Stimulated activated CD4-positive, alpha-beta T cell treated with anti-CD3 and anti-CD28 coated beads, Interleukin-1b, Interleukin-23, amount 100 ng/mL, for 48 hours (primary cell): Measurements from ENCODE around the gene RPL3.
A peak's percentile ranks its signal among the peaks of the same experiment; 100 is the strongest.

Experiments used
- DNase-seq: peaks from one replicate; pipeline ENCODE4 v3.0.0-alpha.2; 2020

The RPL3 gene

GRCh38 chr22:39316440-39317083 is 2.9 kb downstream of the RPL3 start:
- peak; percentile 81 for DNase-seq

DNA sequence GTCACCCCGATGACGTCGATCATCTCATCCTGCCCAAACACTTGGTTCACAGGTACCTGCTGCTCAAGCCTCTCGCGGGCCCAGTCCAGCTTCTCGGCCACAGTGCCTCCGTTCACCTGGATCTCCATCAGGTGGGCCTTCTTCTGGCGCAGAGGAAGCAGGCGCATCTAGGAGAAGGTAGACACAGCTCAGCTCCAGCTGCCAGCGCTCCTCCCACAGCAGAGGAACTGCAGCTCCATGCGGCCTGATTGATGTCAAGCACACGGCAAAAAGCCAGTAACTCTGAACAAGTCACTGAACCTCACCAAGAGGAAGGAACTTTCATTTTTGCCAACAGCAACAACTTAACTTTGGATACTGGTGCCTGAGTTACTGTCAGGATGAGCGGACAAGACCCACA is 4.0 kb downstream of the RPL3 start:
- DNase-seq, result no peak

DNA sequence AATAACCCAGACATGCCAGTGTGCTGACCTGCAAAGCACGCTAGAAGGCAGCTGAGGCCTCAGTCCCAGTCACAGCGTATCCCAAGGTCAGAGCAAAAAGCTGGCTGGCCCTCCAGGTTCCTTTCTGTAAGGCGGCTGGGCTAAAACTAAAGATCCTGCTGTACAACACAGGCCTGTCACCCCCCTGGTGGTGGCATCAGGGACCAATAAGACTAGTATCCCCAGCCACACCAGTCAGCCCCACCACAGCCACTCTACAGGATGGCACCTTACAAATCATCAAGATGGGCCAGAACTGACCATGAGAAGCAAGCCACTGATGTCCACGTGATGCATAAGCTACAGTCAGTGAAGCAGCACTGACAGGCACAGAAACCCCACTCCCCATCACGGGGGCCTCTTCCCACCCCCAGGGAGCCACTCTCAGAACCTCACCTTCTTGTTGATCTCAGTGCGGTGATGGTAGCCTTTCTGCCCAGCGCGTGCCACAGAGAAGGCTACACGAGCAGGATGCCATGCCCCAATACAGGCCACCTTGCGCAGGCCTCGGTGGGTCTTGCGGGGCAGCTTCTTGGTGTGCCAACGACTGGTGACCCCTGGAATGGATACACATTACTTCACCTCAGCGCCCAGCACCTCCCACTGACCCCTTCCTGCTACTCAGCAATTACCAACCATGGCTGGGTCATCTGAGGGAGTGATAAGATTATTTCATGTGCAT is 5.0 kb downstream of the RPL3 start:
- DNase-seq, result no peak

- DNase-seq, result no peak
These were observed 6.0 kb downstream of the RPL3 start for GRCh38 chr22:39313258-39314001.

DNA sequence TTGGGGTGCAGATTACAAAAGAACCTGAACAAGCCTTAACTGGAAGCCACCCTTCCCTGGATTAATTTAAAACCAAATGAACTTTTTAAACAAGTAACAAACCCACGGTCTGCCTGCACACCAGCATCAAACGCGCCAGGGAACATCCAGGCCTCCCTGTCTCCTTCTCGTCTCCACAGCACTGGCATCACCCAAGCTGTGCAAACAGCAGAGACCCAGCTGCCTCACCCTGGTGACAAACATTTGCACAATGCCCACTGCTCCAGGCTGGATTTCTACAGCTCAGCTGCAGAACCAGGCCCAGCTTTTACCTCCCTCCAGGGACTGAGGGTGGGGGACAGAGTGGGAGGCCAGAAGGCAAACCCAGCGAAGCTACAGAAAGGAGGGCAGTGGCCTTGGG is 7.0 kb downstream of the RPL3 start:
- DNase-seq, result no peak

- peak; percentile 44 for DNase-seq
These were observed 7.6 kb downstream of the RPL3 start for GRCh38 chr22:39311592-39312400.

GRCh38 chr22:39309881-39310714 is 9.3 kb downstream of the RPL3 start:
- no peak for DNase-seq

- DNase-seq, result no peak
These were observed 10.0 kb downstream of the RPL3 start for GRCh38 chr22:39309364-39309861.

DNA sequence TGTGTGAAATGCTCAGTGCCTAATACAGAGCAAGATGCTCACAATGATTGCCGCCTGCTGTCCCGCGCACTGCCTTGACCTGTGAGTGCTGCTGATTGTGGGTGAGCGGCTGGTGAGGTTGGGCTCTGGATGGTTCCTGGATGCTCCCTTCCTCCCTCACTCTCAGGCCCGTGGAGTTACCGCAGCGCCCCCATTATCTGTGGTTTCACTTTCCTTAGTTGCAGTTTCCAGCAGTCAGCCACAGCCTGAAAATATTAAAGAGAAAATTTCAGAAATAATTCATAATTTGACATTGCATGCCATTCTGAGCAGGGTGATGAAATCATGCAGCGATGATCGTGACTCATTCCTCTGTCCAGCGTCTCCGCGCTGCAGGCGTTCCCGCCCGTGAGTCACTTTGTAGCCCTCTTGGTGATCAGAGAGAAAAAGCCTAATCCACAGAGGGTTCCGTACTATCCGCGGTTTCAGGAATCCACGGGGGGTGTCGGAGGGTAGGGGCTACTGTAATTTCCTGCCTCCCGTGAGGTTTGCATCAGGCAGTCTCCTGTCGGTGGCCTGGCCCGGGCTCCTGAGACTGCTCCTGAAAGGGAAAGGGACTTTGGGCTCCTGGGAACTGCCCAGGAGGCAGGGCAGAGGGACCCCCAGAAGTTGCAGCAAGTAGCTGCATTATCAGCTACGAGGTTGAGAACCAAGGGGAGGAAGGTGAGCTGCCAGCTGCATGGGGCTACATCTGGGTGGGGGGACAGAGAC is 10.6 kb downstream of the RPL3 start:
- DNase-seq, result no peak

GRCh38 chr22:39306456-39307361 is 12.7 kb downstream of the RPL3 start:
- no peak for DNase-seq

GRCh38 chr22:39303892-39304671 is 15.3 kb downstream of the RPL3 start:
- no peak for DNase-seq

- no peak for DNase-seq
These were observed 16.1 kb downstream of the RPL3 start for GRCh38 chr22:39303358-39303757.

GRCh38 chr22:39302431-39302960 is 16.9 kb downstream of the RPL3 start:
- no peak for DNase-seq

DNA sequence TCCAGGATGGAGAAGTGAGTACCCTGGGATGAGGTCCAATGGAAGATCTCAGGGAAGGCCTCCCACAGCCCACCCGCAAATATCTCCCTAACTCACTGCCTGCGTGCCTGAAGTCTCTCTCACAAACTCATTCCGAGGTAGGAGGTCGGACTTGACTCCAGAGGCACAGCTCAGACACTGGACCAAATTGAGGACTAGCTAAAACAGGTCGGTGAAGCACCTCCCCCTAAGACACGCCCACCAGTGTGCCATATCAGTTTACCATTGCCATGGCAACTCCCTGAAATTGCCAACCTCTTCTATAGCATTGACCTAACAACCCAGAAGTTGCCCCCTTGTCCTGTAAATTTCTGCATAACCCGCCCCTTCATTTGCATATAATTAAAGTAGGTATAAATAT is 17.5 kb downstream of the RPL3 start:
- DNase-seq, result no peak

GRCh38 chr22:39301108-39301507 is 18.3 kb downstream of the RPL3 start:
- no peak for DNase-seq

- DNase-seq, result no peak
These were observed 19.1 kb downstream of the RPL3 start for GRCh38 chr22:39300186-39300830.

DNA sequence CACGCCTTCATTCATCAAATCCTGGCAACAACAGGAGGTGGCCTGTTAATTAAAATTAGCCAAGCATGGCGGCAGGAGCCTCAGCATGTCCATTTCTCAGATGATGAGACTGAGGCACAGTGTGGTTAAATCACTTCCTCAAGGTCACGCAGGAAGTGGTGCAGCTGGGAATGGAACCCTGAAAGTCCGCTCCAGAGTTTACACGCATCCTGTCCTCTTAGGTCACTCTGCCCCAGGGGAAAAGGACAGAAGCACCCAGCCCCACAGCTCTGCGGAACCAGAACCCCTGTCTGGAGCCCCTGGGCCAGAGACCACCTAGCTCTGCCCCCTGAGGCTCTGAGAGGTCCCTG is 19.6 kb downstream of the RPL3 start:
- no peak for DNase-seq

- DNase-seq, result no peak
These were observed 21.0 kb downstream of the RPL3 start for GRCh38 chr22:39298241-39298987.
